22Rv1 (cell line): ENCODE results near the gene PSMD14.

Source experiments
- H3K27ac ChIP-seq: fragments of 450-650 bp; 2 replicates; pipeline ENCODE4 v1.5.1; 2017
- ZFX ChIP-seq: fragments of 450-650 bp; IDR thresholded peaks from 2 replicates; pipeline ENCODE4 v1.6.1; 2017; ENCODE audit warnings: antibody characterized with exemption, borderline replicate concordance
- TF ChIP-seq, protein P1 (sequence below): fragments of 450-650 bp; IDR thresholded peaks from 2 replicates; pipeline ENCODE4 v1.5.1; 2017; ENCODE audit warnings: mild to moderate bottlenecking

PSMD14 gene

DNA sequence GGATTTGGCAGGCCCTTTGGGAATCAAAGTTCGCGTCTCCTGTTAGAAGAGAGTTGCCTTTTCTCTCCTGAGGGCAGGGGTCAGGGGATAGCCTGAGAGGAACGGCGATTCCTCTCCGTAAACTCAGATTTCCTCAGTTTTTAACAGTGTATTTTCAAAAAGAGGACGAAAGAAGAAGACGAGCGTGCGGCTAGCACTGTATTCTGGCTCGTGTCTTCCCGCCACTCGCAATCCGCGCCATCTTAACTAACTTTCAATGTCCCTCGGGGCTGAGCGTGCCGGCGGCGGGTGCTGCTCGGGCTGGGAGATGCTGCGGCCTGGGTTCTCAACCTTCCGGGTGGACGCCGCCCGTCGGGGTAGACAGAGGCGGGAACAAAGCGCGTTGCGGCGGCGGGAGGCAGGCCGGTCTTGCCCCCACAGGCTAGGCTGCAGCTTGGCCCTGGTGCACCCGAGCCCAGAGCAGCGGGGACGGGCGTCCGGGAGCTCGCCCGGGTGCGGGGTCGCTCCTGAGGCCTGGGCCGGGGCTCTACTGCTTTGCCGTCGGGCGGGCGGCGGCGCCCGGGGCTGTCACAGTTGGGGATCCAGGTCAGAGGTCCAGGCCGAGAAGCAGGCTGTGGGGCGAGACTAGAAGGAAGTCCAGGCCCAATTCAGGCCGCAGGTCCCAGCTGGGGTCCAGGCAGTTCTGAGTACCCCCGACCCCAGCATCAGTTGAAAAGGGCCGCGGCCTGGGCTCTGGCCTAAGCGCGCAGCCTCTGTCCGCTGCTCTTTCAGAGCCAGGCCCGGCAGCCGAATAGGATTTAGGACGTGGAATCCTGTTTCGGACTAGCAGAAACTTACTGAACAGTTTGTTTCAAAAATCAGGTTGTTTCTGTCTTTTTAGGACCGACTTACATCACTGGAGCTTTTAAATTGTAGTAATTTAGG lies 119.7 kb downstream of the PSMD14 start:
- no peak for TF ChIP-seq ZFX
- TF ChIP-seq, protein P1, sequence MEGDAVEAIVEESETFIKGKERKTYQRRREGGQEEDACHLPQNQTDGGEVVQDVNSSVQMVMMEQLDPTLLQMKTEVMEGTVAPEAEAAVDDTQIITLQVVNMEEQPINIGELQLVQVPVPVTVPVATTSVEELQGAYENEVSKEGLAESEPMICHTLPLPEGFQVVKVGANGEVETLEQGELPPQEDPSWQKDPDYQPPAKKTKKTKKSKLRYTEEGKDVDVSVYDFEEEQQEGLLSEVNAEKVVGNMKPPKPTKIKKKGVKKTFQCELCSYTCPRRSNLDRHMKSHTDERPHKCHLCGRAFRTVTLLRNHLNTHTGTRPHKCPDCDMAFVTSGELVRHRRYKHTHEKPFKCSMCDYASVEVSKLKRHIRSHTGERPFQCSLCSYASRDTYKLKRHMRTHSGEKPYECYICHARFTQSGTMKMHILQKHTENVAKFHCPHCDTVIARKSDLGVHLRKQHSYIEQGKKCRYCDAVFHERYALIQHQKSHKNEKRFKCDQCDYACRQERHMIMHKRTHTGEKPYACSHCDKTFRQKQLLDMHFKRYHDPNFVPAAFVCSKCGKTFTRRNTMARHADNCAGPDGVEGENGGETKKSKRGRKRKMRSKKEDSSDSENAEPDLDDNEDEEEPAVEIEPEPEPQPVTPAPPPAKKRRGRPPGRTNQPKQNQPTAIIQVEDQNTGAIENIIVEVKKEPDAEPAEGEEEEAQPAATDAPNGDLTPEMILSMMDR = no peak
- H3K27ac ChIP-seq = no peak overlapping the region

DNA sequence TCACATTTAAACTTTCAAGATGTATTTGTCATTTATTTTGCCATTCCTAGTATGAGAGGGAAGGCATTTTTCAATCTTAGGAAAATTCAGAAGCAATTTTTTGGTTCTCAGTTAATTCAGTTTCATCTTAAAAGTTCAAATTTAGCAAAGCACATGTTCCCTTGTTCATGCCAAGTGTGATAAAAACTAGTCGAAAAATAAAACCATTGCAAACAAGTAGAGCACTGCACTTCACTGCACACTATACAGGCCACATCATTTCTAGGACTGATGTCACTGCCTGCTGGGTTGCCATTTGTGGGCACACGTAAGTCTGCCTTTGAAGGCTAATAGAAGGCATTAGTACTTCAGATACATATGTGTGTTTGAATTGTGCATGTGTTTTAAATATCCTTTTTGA lies 122.2 kb downstream of the PSMD14 start:
- H3K27ac ChIP-seq = no peak overlapping the region
- no peak for TF ChIP-seq ZFX
- TF ChIP-seq, protein P1 = no peak

DNA sequence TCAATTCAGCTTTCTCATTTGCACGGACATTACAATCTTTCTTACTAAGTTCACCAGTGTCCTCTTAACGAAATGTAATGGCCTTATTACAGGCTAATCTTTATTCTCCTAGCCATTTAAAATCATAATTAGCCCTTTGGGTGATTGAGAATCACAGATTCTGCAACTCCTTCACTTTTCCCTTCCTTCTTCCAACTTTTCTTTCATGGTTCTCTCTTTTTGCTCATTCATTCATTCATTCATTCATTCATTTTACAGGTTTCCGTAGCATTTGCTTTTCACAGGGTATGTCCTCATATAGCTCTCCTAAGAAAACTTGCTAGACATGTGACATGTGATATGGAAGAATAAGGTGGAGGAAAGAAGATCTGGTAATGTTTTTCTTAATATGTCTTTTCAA lies 123.9 kb downstream of the PSMD14 start:
- H3K27ac ChIP-seq = no peak overlapping the region
- no peak for TF ChIP-seq ZFX
- TF ChIP-seq, protein P1 = no peak

DNA sequence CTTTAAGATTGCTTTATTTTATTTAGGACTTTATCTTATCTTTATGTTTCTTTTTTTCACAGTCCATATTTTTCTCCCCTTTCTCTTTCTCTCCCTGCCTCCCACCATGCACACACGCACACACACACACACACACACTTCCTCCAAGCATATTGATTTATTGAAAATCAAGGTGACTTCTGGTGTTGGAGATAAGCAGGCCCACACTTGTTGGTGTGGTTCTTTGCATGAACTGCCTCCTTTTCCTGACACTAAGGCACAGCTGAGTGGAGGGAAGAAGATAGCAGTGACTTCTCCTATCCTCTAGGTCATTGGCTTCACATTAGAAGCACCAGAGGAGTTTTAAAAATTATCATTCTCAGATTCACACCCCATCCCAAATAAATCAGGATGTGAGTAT lies 125.9 kb downstream of the PSMD14 start:
- no peak overlapping the region for H3K27ac ChIP-seq
- TF ChIP-seq ZFX = no peak
- TF ChIP-seq, protein P1 = no peak

DNA sequence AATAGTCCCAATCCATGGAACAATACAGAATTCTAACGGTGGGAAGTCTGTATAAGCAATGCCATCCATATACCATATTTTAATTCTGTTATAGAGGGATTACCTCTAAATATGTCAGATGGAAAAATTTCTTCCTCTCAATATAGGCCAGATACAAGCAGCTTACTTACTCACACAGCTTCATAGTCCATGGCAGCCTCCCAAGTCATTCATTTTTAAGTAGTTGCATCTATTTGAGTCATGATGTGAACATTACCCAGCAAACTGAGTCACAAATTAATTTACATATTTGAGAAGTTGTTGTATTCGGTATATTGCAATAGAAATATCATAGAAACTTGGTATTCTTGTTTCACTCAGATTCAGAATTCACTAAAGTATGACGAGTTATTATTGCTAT lies 128.2 kb downstream of the PSMD14 start:
- H3K27ac ChIP-seq = no peak overlapping the region
- no peak for TF ChIP-seq ZFX
- TF ChIP-seq, protein P1 = no peak

DNA sequence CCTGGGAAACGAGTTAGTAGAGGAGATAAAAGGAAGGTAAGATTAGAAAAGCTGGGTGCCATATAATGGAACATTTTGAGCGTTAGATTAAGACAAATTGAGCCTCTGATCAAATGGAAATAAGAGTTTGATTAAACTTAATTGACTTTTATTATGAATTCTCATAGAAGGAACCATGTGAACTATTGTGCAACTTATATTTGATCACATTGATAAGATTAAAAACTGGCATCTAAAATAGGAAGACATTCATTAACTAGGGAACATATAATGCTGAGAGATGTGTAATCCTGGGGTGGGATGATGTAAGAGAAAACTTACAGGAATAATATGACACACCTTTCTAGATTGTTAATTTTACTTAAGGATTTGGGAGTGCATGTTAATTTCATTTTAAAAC lies 130.4 kb downstream of the PSMD14 start:
- TF ChIP-seq, protein P1 = no peak
- no peak for TF ChIP-seq ZFX
- H3K27ac ChIP-seq = no peak overlapping the region

DNA sequence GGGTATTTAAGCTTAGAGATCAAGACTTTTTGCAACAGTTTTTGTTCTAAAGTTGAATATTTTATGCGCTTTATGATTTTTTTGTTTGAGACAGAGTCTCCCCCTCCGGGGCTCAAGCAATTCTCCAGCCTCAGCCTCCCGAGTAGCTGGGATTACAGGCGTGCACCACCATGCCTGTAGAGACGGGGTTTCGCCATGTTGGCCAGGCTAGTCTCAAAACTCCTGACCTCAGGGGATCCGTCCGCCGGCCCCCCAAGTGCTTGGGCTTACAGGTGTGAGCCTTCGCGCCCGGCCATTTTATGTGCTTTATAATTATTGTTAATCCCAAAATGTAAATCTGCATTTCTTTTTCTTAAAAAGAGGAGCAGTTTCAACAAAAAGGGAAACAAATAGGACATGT lies 136.9 kb downstream of the PSMD14 start:
- TF ChIP-seq ZFX = no peak
- TF ChIP-seq, protein P1 = no peak

More for the DNA sequence above, 136.9 kb downstream of the PSMD14 start:
- no peak overlapping the region for H3K27ac ChIP-seq
